Measurements from ENCODE around the gene ARHGEF40.

DNA sequence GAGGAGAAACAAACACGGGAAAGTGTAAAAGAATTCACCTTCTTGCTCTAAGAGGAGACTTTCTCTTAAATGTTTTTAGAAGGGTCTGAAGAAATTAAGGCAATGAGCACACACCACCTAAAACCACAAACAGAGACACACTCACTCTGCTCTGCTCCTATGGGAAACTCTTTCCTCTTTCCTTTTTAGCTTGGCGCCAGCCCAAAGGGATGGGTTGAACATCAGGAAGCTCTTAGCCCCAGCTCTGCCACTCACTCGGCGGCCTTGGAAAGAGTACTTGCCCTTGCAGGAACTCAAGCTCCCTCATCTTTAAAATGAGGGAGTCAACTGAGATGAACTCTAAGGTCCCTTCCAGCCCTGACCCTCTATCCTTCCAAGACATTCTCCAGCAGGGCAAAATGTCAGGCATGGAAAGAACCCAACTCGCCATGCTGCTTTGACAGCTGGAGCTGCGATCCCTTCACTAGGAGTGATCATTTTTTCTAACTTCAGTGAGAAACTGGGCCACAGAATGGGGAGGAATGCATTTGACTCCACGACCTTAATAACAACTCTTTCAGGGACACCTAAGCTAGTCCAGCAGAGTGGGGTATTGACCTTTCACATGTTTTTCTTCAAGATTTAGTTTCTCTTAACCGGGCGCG, 13.5 kb upstream of the ARHGEF40 start:
- TF ChIP-seq, protein P1, sequence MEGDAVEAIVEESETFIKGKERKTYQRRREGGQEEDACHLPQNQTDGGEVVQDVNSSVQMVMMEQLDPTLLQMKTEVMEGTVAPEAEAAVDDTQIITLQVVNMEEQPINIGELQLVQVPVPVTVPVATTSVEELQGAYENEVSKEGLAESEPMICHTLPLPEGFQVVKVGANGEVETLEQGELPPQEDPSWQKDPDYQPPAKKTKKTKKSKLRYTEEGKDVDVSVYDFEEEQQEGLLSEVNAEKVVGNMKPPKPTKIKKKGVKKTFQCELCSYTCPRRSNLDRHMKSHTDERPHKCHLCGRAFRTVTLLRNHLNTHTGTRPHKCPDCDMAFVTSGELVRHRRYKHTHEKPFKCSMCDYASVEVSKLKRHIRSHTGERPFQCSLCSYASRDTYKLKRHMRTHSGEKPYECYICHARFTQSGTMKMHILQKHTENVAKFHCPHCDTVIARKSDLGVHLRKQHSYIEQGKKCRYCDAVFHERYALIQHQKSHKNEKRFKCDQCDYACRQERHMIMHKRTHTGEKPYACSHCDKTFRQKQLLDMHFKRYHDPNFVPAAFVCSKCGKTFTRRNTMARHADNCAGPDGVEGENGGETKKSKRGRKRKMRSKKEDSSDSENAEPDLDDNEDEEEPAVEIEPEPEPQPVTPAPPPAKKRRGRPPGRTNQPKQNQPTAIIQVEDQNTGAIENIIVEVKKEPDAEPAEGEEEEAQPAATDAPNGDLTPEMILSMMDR (conservative IDR thresholded peaks at IDR 0.05) = no peak
- TF ChIP-seq ZFX (IDR thresholded peaks at IDR 0.05) = no peak
